Activated CD4-positive, CD25-positive, alpha-beta regulatory T cell treated with anti-CD3 and anti-CD28 coated beads, Interleukin-2, amount 50 U/mL, for 16 hours (primary cell): Measurements from ENCODE around the gene TOLLIP.
"Not testable (repeated sequence)": the region's sequence is repeated elsewhere in the genome, so short reads cannot be mapped to it uniquely, and the experiment has no call there.

Experiments
- DNase-seq: peaks from one replicate; pipeline ENCODE4 v3.0.0-alpha.2; 2020; ENCODE audit warnings: low read depth, low spot score

TOLLIP gene

DNA sequence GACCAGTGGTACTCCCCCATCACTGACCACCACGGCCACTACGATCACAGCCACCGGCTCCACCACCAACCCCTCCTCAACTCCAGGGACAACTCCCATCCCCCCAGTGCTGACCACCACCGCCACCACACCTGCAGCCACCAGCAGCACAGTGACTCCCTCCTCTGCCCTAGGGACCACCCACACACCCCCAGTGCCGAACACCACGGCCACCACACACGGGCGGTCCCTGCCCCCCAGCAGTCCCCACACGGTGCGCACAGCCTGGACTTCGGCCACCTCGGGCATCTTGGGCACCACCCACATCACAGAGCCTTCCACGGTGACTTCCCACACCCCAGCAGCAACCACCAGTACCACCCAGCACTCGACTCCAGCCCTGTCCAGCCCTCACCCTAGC, 62.4 kb downstream of the TOLLIP start:
- DNase-seq, result not testable (repeated sequence)

DNA sequence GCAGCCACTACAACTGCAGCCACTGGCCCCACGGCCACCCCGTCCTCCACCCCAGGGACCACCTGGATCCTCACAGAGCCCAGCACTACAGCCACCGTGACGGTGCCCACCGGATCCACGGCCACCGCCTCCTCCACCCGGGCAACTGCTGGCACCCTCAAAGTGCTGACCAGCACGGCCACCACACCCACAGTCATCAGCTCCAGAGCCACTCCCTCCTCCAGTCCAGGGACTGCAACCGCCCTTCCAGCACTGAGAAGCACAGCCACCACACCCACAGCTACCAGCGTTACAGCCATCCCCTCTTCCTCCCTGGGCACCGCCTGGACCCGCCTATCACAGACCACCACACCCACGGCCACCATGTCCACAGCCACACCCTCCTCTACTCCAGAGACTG, 63.1 kb downstream of the TOLLIP start:
- not testable (repeated sequence) for DNase-seq

DNA sequence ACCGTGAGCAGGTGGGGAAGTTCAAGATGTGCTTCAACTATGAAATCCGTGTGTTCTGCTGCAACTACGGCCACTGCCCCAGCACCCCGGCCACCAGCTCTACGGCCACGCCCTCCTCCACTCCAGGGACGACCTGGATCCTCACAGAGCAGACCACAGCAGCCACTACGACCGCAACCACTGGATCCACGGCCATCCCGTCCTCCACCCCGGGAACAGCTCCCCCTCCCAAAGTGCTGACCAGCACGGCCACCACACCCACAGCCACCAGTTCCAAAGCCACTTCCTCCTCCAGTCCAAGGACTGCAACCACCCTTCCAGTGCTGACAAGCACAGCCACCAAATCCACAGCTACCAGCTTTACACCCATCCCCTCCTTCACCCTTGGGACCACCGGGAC, 63.7 kb downstream of the TOLLIP start:
- not testable (repeated sequence) for DNase-seq

DNA sequence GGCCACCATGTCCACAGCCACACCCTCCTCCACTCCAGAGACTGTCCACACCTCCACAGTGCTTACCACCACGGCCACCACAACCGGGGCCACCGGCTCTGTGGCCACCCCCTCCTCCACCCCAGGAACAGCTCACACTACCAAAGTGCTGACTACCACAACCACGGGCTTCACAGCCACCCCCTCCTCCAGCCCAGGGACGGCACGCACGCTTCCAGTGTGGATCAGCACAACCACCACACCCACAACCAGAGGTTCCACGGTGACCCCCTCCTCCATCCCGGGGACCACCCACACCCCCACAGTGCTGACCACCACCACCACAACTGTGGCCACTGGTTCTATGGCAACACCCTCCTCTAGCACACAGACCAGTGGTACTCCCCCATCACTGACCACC, 64.9 kb downstream of the TOLLIP start:
- DNase-seq, result not testable (repeated sequence)

DNA sequence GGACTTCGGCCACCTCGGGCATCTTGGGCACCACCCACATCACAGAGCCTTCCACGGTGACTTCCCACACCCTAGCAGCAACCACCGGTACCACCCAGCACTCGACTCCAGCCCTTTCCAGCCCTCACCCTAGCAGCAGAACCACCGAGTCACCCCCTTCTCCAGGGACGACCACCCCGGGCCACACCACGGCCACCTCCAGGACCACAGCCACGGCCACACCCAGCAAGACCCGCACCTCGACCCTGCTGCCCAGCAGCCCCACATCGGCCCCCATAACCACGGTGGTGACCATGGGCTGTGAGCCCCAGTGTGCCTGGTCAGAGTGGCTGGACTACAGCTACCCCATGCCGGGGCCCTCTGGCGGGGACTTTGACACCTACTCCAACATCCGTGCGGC, 65.9 kb downstream of the TOLLIP start:
- DNase-seq, result not testable (repeated sequence)

DNA sequence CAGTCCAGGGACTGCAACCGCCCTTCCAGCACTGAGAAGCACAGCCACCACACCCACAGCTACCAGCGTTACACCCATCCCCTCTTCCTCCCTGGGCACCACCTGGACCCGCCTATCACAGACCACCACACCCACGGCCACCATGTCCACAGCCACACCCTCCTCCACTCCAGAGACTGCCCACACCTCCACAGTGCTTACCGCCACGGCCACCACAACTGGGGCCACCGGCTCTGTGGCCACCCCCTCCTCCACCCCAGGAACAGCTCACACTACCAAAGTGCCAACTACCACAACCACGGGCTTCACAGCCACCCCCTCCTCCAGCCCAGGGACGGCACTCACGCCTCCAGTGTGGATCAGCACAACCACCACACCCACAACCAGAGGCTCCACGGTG, 66.7 kb downstream of the TOLLIP start:
- DNase-seq, result not testable (repeated sequence)

DNA sequence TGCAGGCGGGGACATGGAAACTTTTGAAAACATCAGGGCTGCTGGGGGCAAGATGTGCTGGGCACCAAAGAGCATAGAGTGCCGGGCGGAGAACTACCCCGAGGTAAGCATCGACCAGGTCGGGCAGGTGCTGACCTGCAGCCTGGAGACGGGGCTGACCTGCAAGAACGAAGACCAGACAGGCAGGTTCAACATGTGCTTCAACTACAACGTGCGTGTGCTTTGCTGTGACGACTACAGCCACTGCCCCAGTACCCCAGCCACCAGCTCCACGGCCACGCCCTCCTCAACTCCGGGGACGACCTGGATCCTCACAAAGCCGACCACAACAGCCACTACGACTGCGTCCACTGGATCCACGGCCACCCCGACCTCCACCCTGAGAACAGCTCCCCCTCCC, 67.1 kb downstream of the TOLLIP start:
- no peak for DNase-seq

DNA sequence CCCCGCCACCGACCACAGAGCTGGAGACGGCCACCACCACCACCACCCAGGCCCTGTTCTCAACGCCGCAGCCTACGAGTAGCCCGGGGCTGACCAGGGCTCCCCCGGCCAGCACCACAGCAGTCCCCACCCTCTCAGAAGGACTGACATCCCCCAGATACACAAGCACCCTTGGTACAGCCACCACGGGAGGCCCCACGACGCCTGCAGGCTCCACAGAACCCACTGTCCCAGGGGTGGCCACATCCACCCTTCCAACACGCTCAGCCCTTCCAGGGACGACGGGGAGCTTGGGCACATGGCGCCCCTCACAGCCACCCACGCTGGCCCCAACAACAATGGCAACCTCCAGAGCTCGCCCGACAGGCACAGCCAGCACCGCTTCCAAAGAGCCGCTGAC, 67.7 kb downstream of the TOLLIP start:
- DNase-seq, result no peak

DNA sequence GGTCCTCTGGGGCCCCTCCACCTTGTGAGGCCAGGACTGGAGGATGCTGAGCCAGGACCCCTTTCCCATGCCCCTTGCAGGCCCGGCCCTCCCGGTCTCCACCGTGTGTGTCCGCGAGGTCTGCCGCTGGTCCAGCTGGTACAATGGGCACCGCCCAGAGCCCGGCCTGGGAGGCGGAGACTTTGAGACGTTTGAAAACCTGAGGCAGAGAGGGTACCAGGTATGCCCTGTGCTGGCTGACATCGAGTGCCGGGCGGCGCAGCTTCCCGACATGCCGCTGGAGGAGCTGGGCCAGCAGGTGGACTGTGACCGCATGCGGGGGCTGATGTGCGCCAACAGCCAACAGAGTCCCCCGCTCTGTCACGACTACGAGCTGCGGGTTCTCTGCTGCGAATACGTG, 68.7 kb downstream of the TOLLIP start:
- DNase-seq, result no peak

DNA sequence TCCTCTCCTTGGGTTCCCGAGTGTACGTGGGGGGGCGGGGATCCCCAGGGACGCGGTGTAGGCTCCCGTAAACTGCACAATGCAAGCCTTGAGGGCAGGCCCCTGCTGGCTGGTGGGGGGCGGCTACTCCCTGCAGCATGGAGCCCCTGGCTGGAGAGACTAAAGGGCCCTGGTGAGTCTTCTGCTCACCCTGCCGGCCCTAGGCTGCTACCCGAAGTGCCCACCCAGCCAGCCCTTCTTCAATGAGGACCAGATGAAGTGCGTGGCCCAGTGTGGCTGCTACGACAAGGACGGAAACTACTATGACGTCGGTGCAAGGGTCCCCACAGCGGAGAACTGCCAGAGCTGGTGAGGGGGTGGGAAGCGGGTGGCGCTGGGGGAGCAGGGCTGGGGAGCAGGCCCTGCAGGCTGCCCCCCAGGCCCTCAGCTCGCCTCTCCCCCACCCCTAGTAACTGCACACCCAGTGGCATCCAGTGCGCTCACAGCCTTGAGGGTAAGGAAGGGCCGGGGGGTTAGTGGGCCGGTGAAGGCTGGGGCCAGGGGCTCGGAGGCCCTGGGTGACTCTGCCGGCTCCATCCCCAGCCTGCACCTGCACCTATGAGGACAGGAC, 69.7 kb downstream of the TOLLIP start:
- DNase-seq, result no peak

DNA sequence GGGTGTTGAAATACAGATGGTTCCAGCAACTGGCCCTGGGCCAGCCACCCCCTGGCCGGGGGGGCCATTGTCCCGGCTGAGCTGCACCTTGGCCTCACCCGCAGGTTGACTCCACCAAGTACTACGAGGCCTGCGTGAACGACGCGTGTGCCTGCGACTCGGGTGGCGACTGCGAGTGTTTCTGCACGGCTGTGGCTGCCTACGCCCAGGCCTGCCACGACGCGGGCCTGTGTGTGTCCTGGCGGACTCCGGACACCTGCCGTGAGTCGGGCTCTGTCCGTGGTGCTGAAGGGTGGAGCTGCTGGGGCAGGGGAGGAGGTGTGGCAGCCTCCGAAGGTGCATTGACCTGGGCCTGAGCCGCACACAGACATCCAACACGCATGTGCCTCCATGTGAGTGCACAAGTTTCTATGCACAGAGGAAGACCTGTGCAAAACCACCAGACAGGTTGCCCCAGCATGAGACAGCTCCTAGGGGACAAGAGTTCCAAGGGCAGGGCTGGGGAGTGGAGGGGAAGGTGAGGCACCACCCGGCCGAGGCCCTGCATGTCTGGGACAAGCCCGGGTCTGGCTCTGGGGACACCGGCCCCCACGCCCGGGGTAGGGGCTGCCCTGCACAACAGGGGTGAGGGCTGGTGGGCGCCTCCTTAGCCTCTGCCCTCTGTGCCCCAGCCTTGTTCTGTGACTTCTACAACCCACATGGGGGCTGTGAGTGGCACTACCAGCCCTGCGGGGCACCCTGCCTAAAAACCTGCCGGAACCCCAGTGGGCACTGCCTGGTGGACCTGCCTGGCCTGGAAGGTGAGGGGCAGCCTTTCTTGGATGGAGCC, 70.5 kb downstream of the TOLLIP start:
- no peak for DNase-seq

DNA sequence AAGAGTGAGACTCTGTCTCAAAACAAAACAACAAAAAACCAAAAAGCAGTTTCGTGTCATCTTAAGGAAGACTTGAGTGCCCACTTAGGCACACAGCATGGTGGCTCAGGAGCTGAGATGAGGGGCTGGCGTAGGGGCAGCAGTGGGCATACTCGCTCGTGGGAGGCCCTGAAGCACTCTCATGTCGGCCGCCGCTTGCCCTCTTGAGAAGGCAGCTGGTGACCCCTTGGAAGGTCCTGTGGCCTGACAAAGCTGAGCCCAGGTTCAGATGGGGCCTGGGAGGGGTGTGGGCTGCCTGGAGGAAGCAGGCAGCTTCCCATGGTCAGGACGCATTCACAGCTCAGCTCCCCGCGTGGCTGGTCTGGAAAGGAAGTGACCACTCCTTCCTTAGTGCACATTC, 71.6 kb downstream of the TOLLIP start:
- DNase-seq, result no peak

DNA sequence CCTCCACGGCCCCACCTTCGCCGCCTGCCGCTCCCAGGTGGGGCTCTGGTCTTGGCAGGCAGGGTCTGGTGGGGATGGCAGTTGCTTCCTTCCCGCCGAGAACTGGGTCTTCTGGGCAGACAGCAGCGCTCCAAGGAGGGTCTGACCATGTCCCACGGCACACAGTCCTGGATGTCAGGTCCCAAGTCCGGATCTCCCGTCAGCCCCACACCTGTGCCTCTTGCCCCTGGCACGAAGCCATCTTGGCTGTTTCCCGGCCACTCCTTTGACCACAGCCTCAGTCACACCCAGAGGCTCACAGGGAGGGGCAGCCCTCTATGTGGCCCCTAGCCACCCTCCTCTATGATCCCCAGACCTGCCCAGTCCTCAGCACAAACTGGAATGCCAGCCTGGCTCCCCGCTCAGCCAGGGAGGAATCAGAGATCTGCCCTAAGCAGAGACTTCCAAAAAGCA, 72.3 kb downstream of the TOLLIP start:
- no peak for DNase-seq

DNA sequence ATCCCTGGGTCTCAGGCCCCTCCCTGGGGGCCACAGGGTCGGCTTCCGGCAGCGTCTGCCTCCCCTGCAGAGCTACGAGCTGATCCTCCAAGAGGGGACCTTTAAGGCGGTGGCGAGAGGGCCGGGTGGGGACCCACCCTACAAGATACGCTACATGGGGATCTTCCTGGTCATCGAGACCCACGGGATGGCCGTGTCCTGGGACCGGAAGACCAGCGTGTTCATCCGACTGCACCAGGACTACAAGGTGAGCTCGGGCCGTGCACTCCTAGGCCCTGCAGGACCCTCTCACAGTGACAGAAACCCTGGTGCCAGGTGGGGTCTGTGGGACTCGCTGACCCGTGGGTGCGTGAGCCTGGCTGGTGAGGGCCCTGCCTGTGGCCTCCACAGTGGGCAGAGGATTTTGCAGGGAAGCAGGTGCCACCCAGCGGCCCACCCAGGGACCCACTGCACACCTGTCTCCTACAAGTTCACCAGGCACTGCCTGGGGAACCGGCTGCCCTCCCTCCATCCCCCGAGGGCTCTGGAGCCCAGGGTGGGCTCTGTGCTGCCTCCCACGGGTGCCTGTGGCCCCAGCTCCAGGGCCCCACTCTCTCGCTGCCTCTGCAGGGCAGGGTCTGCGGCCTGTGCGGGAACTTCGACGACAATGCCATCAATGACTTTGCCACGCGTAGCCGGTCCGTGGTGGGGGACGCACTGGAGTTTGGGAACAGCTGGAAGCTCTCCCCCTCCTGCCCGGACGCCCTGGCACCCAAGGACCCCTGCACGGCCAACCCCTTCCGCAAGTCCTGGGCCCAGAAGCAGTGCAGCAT, 72.9 kb downstream of the TOLLIP start:
- DNase-seq, result no peak

DNA sequence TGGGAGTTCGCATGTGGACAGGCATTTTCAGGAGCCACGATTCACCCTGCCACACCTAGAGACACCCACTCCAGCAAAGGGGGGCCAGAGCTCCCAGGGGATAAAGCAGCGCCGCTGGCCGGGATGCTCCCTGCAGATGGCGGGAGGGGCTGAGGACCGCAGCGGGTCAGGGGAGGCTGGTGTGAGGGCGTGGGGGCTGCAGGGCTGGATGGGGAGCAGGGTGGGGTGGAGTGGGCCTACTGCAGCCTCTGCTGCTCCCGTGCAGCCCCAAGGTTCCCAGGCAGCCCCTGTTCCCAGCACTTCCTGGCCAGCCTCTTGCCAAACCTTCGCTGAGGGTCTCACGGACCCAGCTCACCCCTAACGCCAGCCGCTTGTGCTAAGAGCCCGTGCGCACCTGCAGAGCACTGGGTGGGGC, 73.5 kb downstream of the TOLLIP start:
- DNase-seq, result no peak

DNA sequence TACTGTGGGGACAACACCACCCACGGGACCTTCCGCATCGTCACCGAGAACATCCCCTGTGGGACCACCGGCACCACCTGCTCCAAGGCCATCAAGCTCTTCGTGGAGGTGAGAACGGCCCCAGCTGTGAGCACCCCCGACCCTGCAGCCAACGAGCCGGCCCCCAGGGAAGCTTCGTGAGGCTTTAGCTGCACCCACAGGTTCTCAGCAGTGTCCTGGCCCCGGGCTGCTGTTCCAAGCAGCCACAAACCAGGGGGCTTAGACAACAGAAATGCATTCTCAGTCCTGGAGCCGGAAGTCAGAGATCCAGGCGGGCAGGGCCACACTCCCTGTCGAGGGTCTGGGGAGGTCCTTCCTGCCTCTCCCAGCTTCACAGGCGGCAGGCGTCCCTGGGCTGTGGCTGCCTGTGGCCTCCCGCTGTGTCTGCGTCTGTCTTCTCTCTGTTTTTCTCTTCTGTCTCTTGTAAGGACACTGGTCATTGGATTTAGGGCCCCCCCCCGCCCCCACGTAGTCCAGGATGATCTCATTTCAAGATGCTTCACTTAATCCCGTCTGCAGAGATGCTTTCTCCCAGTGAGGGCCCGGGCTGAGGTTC, 74.0 kb downstream of the TOLLIP start:
- no peak for DNase-seq

DNA sequence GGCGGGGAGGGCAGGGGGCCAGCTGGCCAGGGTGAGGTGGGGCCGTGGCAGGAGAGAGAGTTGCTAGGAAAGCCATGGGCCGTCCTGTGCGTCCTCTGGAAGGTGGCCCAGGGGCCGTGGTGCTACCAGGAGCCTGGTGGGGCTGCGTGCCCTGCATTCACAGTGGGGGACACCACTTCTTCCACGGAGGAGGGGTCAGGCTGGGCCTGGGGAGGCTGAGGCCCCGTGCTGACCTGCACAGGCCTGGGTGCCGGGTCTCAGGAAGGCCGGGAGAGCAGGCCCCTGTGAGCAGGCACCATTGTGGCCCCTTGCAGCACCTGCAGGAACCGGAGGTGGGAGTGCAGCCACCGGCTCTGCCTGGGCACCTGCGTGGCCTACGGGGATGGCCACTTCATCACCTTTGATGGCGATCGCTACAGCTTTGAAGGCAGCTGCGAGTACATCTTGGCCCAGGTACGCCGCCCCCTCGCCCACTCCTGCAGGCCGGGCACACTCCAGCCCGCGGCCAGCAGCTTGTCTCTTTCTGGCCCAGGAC, 74.6 kb downstream of the TOLLIP start:
- DNase-seq, result no peak

DNA sequence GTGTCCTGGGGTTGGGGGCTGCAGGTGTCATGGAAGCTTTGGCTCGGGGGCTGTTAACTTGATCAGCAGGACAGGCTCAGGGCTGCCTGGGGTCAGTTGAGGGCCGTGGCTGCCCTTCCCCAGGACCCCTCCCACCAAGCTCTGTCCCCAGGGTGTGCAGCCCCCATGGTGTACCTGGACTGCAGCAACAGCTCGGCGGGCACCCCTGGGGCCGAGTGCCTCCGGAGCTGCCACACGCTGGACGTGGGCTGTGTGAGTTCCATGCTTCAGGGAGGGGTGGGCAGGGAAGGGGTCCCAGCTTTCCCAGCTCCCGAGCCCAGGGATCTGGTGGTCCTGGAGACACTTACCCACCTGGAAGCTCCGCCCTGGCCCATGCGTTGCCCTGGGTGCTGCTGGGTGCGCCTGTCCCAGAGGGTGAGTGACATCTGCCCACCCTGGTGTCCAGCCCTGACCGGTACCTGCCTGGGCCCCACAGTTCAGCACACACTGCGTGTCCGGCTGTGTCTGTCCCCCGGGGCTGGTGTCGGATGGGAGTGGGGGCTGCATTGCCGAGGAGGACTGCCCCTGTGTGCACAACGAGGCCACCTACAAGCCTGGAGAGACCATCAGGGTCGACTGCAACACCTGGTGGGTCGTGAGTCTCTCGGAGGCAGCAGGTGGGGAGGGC, 75.2 kb downstream of the TOLLIP start:
- no peak for DNase-seq

DNA sequence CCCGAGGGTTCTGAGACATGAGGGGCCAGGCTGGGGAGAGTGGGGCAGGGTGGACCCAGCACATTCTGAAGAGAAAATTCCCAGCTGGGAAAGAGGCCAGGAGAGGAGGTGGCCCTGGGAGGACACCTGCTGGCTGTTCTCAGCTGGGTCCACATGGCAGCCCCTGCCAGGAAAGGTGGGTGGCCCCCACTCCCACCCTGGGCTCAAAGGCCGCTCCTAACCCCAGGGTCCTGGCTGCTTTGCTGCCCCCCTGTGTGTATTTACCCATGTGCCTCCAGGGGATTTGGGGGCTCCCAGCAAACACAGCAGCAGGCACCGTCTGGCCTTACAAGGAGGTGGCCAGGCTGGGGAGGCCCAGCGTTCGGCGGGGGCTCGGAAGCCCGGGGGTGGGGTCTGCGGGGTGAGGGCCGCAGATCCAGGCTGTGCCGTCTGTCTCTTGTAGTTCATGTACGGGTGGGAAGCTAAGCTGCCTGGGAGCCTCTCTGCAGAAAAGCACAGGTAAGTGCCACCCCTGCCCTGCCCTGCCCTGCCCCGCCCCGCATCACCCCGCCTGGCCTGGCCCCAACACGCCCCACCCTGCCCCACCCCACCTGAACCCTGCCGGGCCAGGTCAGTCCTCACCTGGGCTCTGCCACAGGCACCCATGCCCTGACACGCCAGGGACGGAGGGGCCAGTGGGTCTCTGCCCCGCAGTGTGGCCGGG, 75.9 kb downstream of the TOLLIP start:
- DNase-seq, result no peak

DNA sequence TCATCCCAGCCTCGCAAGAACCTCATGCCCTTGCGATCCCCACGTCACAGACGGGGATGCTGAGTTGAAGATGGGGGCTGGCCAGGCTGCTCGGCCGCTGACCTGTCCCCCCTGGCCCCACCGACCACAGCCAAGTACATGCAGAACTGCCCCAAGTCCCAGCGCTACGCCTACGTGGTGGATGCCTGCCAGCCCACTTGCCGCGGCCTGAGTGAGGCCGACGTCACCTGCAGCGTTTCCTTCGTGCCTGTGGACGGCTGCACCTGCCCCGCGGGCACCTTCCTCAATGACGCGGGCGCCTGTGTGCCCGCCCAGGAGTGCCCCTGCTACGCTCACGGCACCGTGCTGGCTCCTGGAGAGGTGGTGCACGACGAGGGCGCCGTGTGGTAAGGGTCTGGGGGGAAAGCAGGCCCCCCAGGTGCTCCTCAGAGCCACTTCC, 76.5 kb downstream of the TOLLIP start:
- no peak for DNase-seq
